ENCODE results near the gene SREK1.

SREK1 gene

DNA sequence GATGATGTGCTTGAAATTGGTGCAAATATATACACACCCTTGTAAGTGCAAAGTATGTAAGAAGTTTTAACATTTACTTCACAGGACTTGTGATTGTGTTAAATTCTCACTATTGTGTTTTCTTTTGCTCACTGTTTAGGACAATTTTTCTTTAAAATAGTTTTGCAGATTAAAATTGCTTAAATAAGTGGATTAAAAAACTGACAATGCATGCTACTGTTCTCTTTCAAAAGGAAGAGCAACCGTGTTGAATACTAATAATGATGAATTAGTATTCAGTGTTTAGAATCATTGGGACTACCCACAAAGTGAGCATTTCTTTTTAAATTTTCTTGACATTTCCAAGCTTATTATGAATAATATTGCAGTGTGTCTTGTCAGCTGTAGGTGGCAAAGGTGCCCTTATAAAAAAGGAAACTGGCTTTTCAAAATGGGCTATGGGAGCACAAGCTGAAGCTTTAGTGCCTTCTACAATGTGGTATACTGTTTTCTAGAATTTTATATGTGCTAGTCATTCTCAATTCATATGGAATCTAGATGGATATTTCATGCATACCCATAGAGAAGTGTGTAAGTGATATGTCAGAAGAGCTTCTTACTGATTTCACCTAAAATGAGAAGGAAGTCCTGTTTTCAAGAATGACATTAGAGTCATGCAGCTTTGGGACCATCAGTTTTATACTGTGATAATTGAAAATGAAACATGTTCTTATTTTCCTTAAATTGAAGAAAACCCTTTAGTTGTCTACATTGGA is 35.4 kb downstream of the SREK1 start:
- no peaks in the 10 kb centered on the region for H3K4me1 ChIP-seq (ENCODE audit: control insufficient read depth, low read length)
- no peak overlapping the region for H3K4me2 ChIP-seq (ENCODE audit: low read length)
- H3K36me3 ChIP-seq (ENCODE audit: control insufficient read depth, low read length): peaks cover 79% of the 10 kb centered on the region
- H3K4me3 ChIP-seq (ENCODE audit: low read length): no peak overlapping the region
- H4K20me1 ChIP-seq (ENCODE audit: control insufficient read depth, insufficient read depth, low read depth, low read length): no peaks in the 10 kb centered on the region
- H3K9me2 ChIP-seq (replicated peaks; ENCODE audit: control insufficient read depth, low read length): no peaks in the 10 kb centered on the region
- H3K9me3 ChIP-seq (ENCODE audit: control insufficient read depth, insufficient read depth, low read length): no peaks in the 10 kb centered on the region
- H3K27me3 ChIP-seq (ENCODE audit: control insufficient read depth, low read length): no peaks in the 10 kb centered on the region
- H3K79me2 ChIP-seq (ENCODE audit: control insufficient read depth, low read length): peaks cover 9% of the 10 kb centered on the region; the same call in 1 of the 2 replicates
- H3K27ac ChIP-seq (ENCODE audit: low read depth, low read length): no peak overlapping the region
- TF ChIP-seq EZH2phosphoT487 (IDR thresholded peaks at IDR 0.05; ENCODE audit: borderline replicate concordance, low read length) (no peak), CTCF (IDR thresholded peaks at IDR 0.05; ENCODE audit: low read depth, low read length, poor library complexity, severe bottlenecking) (no peak)
- peaks cover 4% of the 10 kb centered on the region; the same call in 1 of the 2 replicates for H3F3A ChIP-seq (ENCODE audit: control insufficient read depth, insufficient read depth)

DNA sequence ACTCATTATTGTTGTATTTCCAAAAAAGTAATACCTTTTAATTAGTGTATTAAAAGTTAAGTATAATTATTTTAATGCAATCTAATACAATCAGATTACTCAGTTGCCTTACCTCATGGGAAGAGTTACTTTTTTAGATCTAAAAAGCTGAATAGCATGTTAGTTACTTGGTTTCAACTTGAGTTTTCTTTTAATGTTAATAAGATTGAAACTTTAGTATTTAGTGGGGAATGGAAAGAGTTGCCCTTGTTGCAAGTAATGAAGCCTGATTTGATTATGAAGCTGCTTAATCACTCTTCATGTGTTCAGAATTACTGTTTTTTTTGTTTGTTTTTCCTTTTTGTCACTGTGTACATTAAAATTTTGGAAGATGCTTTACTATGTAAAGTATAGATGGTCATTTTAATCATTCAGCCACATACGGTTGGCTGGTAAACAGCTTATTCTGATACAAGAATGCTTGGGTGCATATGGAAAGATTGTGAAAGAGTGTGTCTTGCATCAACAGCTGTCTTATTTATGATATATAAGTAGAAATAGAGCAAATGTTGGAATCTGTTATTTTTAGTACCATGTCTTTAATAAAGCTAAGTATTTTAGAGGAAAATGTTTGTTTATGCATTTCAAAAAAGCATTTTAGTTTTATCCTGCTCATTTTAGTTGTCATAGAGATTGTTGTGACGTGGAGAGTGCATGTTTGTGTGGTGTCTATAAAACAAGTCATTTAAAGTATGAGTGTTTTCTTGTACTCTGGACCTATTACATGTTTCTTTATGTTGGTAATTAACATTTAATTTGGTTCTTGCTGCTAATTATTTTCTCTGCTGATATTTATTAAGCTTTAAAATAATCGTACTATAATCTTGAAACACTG is 36.4 kb downstream of the SREK1 start:
- no peaks in the 10 kb centered on the region for H3K9me2 ChIP-seq (replicated peaks; ENCODE audit: control insufficient read depth, low read length)
- H3K27me3 ChIP-seq (ENCODE audit: control insufficient read depth, low read length): no peaks in the 10 kb centered on the region
- no peaks in the 10 kb centered on the region for H4K20me1 ChIP-seq (ENCODE audit: control insufficient read depth, insufficient read depth, low read depth, low read length)
- TF ChIP-seq EZH2phosphoT487 (IDR thresholded peaks at IDR 0.05; ENCODE audit: borderline replicate concordance, low read length) (no peak), CTCF (IDR thresholded peaks at IDR 0.05; ENCODE audit: low read depth, low read length, poor library complexity, severe bottlenecking) (no peak)
- no peaks in the 10 kb centered on the region for H3K9me3 ChIP-seq (ENCODE audit: control insufficient read depth, insufficient read depth, low read length)
- peaks cover 69% of the 10 kb centered on the region for H3K36me3 ChIP-seq (ENCODE audit: control insufficient read depth, low read length)
- H3K4me3 ChIP-seq (ENCODE audit: low read length): no peak overlapping the region
- no peak overlapping the region for H3K27ac ChIP-seq (ENCODE audit: low read depth, low read length)
- peaks cover 7% of the 10 kb centered on the region; the same call in 1 of the 2 replicates for H3F3A ChIP-seq (ENCODE audit: control insufficient read depth, insufficient read depth)
- H3K4me1 ChIP-seq (ENCODE audit: control insufficient read depth, low read length): no peaks in the 10 kb centered on the region
- peaks cover 4% of the 10 kb centered on the region; the same call in 1 of the 2 replicates for H3K79me2 ChIP-seq (ENCODE audit: control insufficient read depth, low read length)
- H3K4me2 ChIP-seq (ENCODE audit: low read length): no peak overlapping the region

- Histone ChIP-seq H4K20me1 (ENCODE audit: control insufficient read depth, insufficient read depth, low read depth, low read length) (no peaks in the 10 kb centered on the region), H3F3A (ENCODE audit: control insufficient read depth, insufficient read depth) (peaks cover 5% of the 10 kb centered on the region; the same call in 1 of the 2 replicates), H3K9me3 (ENCODE audit: control insufficient read depth, insufficient read depth, low read length) (no peaks in the 10 kb centered on the region), H3K79me2 (ENCODE audit: control insufficient read depth, low read length) (no peaks in the 10 kb centered on the region), H3K9me2 (replicated peaks; ENCODE audit: control insufficient read depth, low read length) (no peaks in the 10 kb centered on the region), H3K36me3 (ENCODE audit: control insufficient read depth, low read length) (peaks cover 17% of the 10 kb centered on the region), H3K4me2 (ENCODE audit: low read length) (no peak overlapping the region), H3K27ac (ENCODE audit: low read depth, low read length) (no peak overlapping the region), H3K4me1 (ENCODE audit: control insufficient read depth, low read length) (no peaks in the 10 kb centered on the region), H3K4me3 (ENCODE audit: low read length) (no peak overlapping the region), H3K27me3 (ENCODE audit: control insufficient read depth, low read length) (no peaks in the 10 kb centered on the region)
- TF ChIP-seq CTCF (IDR thresholded peaks at IDR 0.05; ENCODE audit: low read depth, low read length, poor library complexity, severe bottlenecking) (no peak), EZH2phosphoT487 (IDR thresholded peaks at IDR 0.05; ENCODE audit: borderline replicate concordance, low read length) (no peak)
Measured at GRCh38 chr5:66186108-66186507, 42.0 kb downstream of the SREK1 start.
